H9 (cell line): ENCODE results near the gene PPP1R13B. TPM values are rescaled to one million over a fixed set of nuclear protein-coding genes. Genes with fewer than 3 reads are reported as not detected.

Source experiments
- DNase-seq: peaks from one replicate; pipeline ENCODE4 v3.0.0-alpha.2; 2017
- H2AFZ ChIP-seq: one replicate; pipeline ENCODE4 v1.6.1; 2013; ENCODE audit warnings: mild to moderate bottlenecking, low read length, control low read depth, moderate library complexity
- H2AK5ac ChIP-seq: 2 replicates; pipeline ENCODE4 v1.6.1; 2013; ENCODE audit warnings: low read length, control low read depth, mixed read lengths; ENCODE audit not compliant: insufficient read length
- H2BK120ac ChIP-seq: one replicate; pipeline ENCODE4 v1.6.1; 2013; ENCODE audit warnings: low read depth, mild to moderate bottlenecking, low read length, control low read depth, inconsistent platforms; ENCODE audit not compliant: poor library complexity, severe bottlenecking
- H2BK12ac ChIP-seq: 2 replicates; pipeline ENCODE4 v1.6.1; 2013; ENCODE audit warnings: low read length, control low read depth, mixed read lengths, low read depth; ENCODE audit not compliant: insufficient read length
- H2BK15ac ChIP-seq: 2 replicates; pipeline ENCODE4 v1.6.1; 2013; ENCODE audit warnings: low read depth, low read length, control low read depth
- H2BK20ac ChIP-seq: one replicate; pipeline ENCODE4 v1.6.1; 2013; ENCODE audit warnings: low read depth, mild to moderate bottlenecking, low read length, control low read depth, inconsistent platforms; ENCODE audit not compliant: poor library complexity, severe bottlenecking
- H2BK5ac ChIP-seq: 2 replicates; pipeline ENCODE4 v1.6.1; 2013; ENCODE audit warnings: low read length, control low read depth, mixed read lengths; ENCODE audit not compliant: insufficient read length
- H3K14ac ChIP-seq: 2 replicates; pipeline ENCODE4 v1.6.1; 2013; ENCODE audit warnings: low read length, control low read depth; ENCODE audit not compliant: insufficient read depth
- H3K18ac ChIP-seq: 2 replicates; pipeline ENCODE4 v1.6.1; 2013; ENCODE audit warnings: low read depth, mild to moderate bottlenecking, mixed read lengths, low read length, control low read depth; ENCODE audit not compliant: insufficient read length
- H3K23ac ChIP-seq: 2 replicates; pipeline ENCODE4 v1.6.1; 2013; ENCODE audit warnings: low read length, control low read depth, mixed read lengths, low read depth; ENCODE audit not compliant: insufficient read length
- H3K23me2 ChIP-seq: 2 replicates; pipeline ENCODE4 v1.6.1; 2013; ENCODE audit warnings: low read depth, mild to moderate bottlenecking, mixed read lengths, low read length, control low read depth; ENCODE audit not compliant: insufficient read length, poor library complexity, severe bottlenecking
- H3K27ac ChIP-seq: 2 replicates; pipeline ENCODE4 v1.5.1; 2013; ENCODE audit warnings: low read length, control low read depth, mixed read lengths, low read depth; ENCODE audit not compliant: insufficient read length
- H3K27me3 ChIP-seq: 2 replicates; pipeline ENCODE4 v1.6.1; 2013; ENCODE audit warnings: low read length, control low read depth, inconsistent platforms; ENCODE audit not compliant: insufficient read depth
- H3K4ac ChIP-seq: 2 replicates; pipeline ENCODE4 v1.6.1; 2013; ENCODE audit warnings: low read depth, mild to moderate bottlenecking, control low read depth, inconsistent platforms, low read length, moderate library complexity
- H3K4me1 ChIP-seq: 2 replicates; pipeline ENCODE4 v1.6.1; 2013; ENCODE audit warnings: low read length, control low read depth, inconsistent platforms; ENCODE audit not compliant: insufficient read depth
- H3K4me2 ChIP-seq: 2 replicates; pipeline ENCODE4 v1.6.1; 2013; ENCODE audit warnings: low read length, control low read depth, mixed read lengths; ENCODE audit not compliant: insufficient read length, insufficient read depth
- H3K56ac ChIP-seq: 2 replicates; pipeline ENCODE4 v1.6.1; 2013; ENCODE audit warnings: low read depth, mild to moderate bottlenecking, mixed read lengths, low read length, control low read depth; ENCODE audit not compliant: insufficient read length
- H3K79me1 ChIP-seq: 2 replicates; pipeline ENCODE4 v1.6.1; 2013; ENCODE audit warnings: low read depth, mild to moderate bottlenecking, moderate library complexity, low read length, control low read depth, inconsistent platforms; ENCODE audit not compliant: insufficient read depth, poor library complexity, severe bottlenecking
- H3K79me2 ChIP-seq: 2 replicates; pipeline ENCODE4 v1.6.1; 2013; ENCODE audit warnings: low read length, control low read depth, inconsistent platforms; ENCODE audit not compliant: insufficient read depth
- H3K9ac ChIP-seq: 2 replicates; pipeline ENCODE4 v1.6.1; 2013; ENCODE audit warnings: low read length, control low read depth, mixed read lengths; ENCODE audit not compliant: insufficient read length; ENCODE audit errors: extremely low read depth
- H3K9me3 ChIP-seq: one replicate; pipeline ENCODE4 v1.6.1; 2013; ENCODE audit warnings: low read depth, low read length, inconsistent platforms; ENCODE audit not compliant: control insufficient read depth
- H3T11ph ChIP-seq: one replicate; pipeline ENCODE4 v1.6.1; 2013; ENCODE audit warnings: mild to moderate bottlenecking, low read length, control low read depth, inconsistent platforms
- H4K20me1 ChIP-seq: one replicate; pipeline ENCODE4 v1.6.1; 2013; ENCODE audit not compliant: control insufficient read depth, insufficient read length, insufficient read depth
- H4K5ac ChIP-seq: 2 replicates; pipeline ENCODE4 v1.6.1; 2013; ENCODE audit warnings: low read depth, mild to moderate bottlenecking, mixed read lengths, low read length, control low read depth; ENCODE audit not compliant: insufficient read length
- H4K8ac ChIP-seq: replicated peaks from 2 replicates; pipeline ENCODE4 v1.6.1; 2013; ENCODE audit warnings: low read length, control low read depth, mixed read lengths, low read depth; ENCODE audit not compliant: insufficient read length
- H4K91ac ChIP-seq: 2 replicates; pipeline ENCODE4 v1.6.1; 2013; ENCODE audit warnings: low read depth, mild to moderate bottlenecking, moderate library complexity, mixed read lengths, low read length, control low read depth; ENCODE audit not compliant: insufficient read length
- H3K27ac Mint-ChIP-seq, 3 experiments: 2 replicates in 2 of 3; 3 replicates in 1 of 3; pipeline ENCODE4 v1.8.0; 2020 to 2021; ENCODE audit warnings: mixed read lengths in 3 of 3, mild to moderate bottlenecking in 1 of 3, moderate library complexity in 1 of 3
- H3K27me3 Mint-ChIP-seq: 2 replicates; pipeline ENCODE4 v1.8.0; 2021; ENCODE audit warnings: low read depth, mild to moderate bottlenecking, moderate library complexity, mixed read lengths
- H3K36me3 Mint-ChIP-seq, 3 experiments: 2 replicates in 2 of 3; 3 replicates in 1 of 3; pipeline ENCODE4 v1.8.0; 2020 to 2021; ENCODE audit warnings: low read depth in 3 of 3, mixed read lengths in 3 of 3; ENCODE audit not compliant: insufficient read depth in 1 of 3
- H3K4me1 Mint-ChIP-seq, 2 experiments: 2 replicates each; pipeline ENCODE4 v1.8.0; 2020; ENCODE audit warnings: mixed read lengths in 2 of 2
- H3K4me3 Mint-ChIP-seq, 2 experiments: 2 replicates in 1 of 2; 3 replicates in 1 of 2; pipeline ENCODE4 v1.8.0; 2020 to 2021; ENCODE audit warnings: mild to moderate bottlenecking in 2 of 2, mixed read lengths in 2 of 2, moderate library complexity in 1 of 2
- H3K9me3 Mint-ChIP-seq, 2 experiments: 2 replicates in 1 of 2; 3 replicates in 1 of 2; pipeline ENCODE4 v1.8.0; 2020; ENCODE audit warnings: mild to moderate bottlenecking in 2 of 2, mixed read lengths in 2 of 2, moderate library complexity in 1 of 2
- CTCF ChIP-seq: fragments of 200-600 bp; sonication (generic); conservative IDR thresholded peaks from 3 replicates; pipeline ENCODE4 v1.8.0; 2021; ENCODE audit warnings: antibody characterized with exemption, mild to moderate bottlenecking
- WGBS: extraction: QIAGEN DNeasy Blood & Tissue Kit; methylation state at CpG from one replicate; pipeline ENCODE4 v1.1.7; 2013; ENCODE audit warnings: missing lambda C conversion rate, low lambda C conversion rate, mixed read lengths; ENCODE audit not compliant: insufficient read length; ENCODE audit errors: extremely low coverage; 5-methylcytosine and 5-hydroxymethylcytosine counted together
- total RNA-seq: library from RNA; stranded (reverse); gene quantifications from 2 replicates; pipeline ENCODE4 v1.2.1, GENCODE V29; 2021

PPP1R13B gene
- total RNA-seq, 1 experiment from 2014 or later: 6.0 TPM

GRCh38 chr14:103819503-103820307 is 27.7 kb downstream of the PPP1R13B start:
- DNase-seq: peak; percentile 77
- no peak overlapping the region for H2AFZ ChIP-seq

More at GRCh38 chr14:103819503-103820307, 27.7 kb downstream of the PPP1R13B start:
- Mint-ChIP-seq H3K36me3 (peaks cover 0 to 4% (median 0%) of the 10 kb centered on the region in 3 experiments; a peak in 2 of 7 replicates), H3K9me3 (peaks cover 0 to 3% of the 10 kb centered on the region in 2 experiments; a peak in 1 of 5 replicates), H3K27me3 (no peaks in the 10 kb centered on the region; the same call in 1 of the 2 replicates), H3K4me1 (peaks cover 17 to 20% of the 10 kb centered on the region in 2 experiments), H3K4me3 (peak overlapping the region in 1 of 2 experiments; percentile 9; a peak in 3 of 5 replicates), H3K27ac (peak overlapping the region; percentile 29 to 84 (median 29); a peak in 3 of 7 replicates)
- H4K20me1 ChIP-seq: no peaks in the 10 kb centered on the region
- no peak overlapping the region for H2BK120ac ChIP-seq
- H4K91ac ChIP-seq: no peak overlapping the region
- H3K4me2 ChIP-seq: no peak overlapping the region
- H3K9me3 ChIP-seq: no peaks in the 10 kb centered on the region
- H2BK12ac ChIP-seq: no peak overlapping the region
- no peak overlapping the region for H3K23ac ChIP-seq
- H3T11ph ChIP-seq: no peak overlapping the region
- H4K5ac ChIP-seq: no peak overlapping the region
- no CpG with 5 or more reads among the region's 7 CpGs for WGBS
- no peaks in the 10 kb centered on the region for H3K79me2 ChIP-seq
- no peak overlapping the region for H2BK15ac ChIP-seq
- 0 out of 2 replicates have a peak, but pooled peaks cover 2% of the 10 kb centered on the region for H3K4me1 ChIP-seq
- H3K79me1 ChIP-seq: no peaks in the 10 kb centered on the region
- no peak overlapping the region for H3K27ac ChIP-seq
- H3K56ac ChIP-seq: no peak overlapping the region
- H4K8ac ChIP-seq: no peak overlapping the region
- H3K14ac ChIP-seq: no peak overlapping the region
- no peak overlapping the region for H2BK20ac ChIP-seq
- H3K23me2 ChIP-seq: no peaks in the 10 kb centered on the region
- H2BK5ac ChIP-seq: no peak overlapping the region
- no peak overlapping the region for H2AK5ac ChIP-seq
- H3K9ac ChIP-seq: no peak overlapping the region
- no peak for TF ChIP-seq CTCF
- no peak overlapping the region for H3K18ac ChIP-seq
- H3K4ac ChIP-seq: no peak overlapping the region
- H3K27me3 ChIP-seq: no peaks in the 10 kb centered on the region
